ENCODE data around the gene OR51B6. TPM values are rescaled to one million over a fixed set of nuclear protein-coding genes. Genes with fewer than 3 reads are reported as not detected.

OR51B6 gene
- not detected for polyA plus RNA-seq (2013, experiment 1 of 2)
- not detected for polyA plus RNA-seq (2013, experiment 2 of 2)

- Histone ChIP-seq H3K4me3 (ENCODE audit: insufficient read depth in 1 of 2, low read depth in 1 of 2, low read length in 2 of 2) (no peak within 1 kb of the TSS), H4K91ac (ENCODE audit: low read length) (no peak within 1 kb of the TSS), H3K18ac (ENCODE audit: low read depth in 1 of 2, low read length in 2 of 2) (no peak within 1 kb of the TSS), H2BK12ac (ENCODE audit: low read length in 2 of 2) (no peak within 1 kb of the TSS), H3K23ac (ENCODE audit: low read length in 2 of 2) (no peak within 1 kb of the TSS), H4K8ac (ENCODE audit: low read length) (no peak within 1 kb of the TSS), H2BK15ac (ENCODE audit: low read depth, poor library complexity, severe bottlenecking) (no peak within 1 kb of the TSS), H2BK120ac (ENCODE audit: low read depth, low read length) (no peak within 1 kb of the TSS), H3K4me1 (ENCODE audit: control insufficient read depth, insufficient read depth, low read depth, low read length) (no peaks in the 10 kb centered on the region), H2BK5ac (ENCODE audit: low read depth, low read length, poor library complexity, severe bottlenecking) (no peak within 1 kb of the TSS), H3K14ac (ENCODE audit: low read length in 2 of 2) (no peak within 1 kb of the TSS), H3K27me3 (ENCODE audit: control insufficient read depth in 1 of 2, insufficient read depth in 1 of 2, low read length in 2 of 2) (no peaks in the 10 kb centered on the region), H3K27ac (ENCODE audit: low read length, poor library complexity, severe bottlenecking) (no peak within 1 kb of the TSS), H2AK5ac (ENCODE audit: low read length, severe bottlenecking) (no peak within 1 kb of the TSS), H3K4ac (ENCODE audit: low read depth in 1 of 2, low read length in 2 of 2) (no peak within 1 kb of the TSS), H3K36me3 (ENCODE audit: control insufficient read depth in 1 of 2, insufficient read depth in 2 of 2, low read depth in 1 of 2, low read length in 2 of 2) (no peaks in the 10 kb centered on the region), H3K4me2 (ENCODE audit: low read length, poor library complexity, severe bottlenecking) (no peak within 1 kb of the TSS), H2AFZ (ENCODE audit: low read depth, low read length) (no peak within 1 kb of the TSS), H3K9ac (ENCODE audit: low read length) (no peak within 1 kb of the TSS), H3K79me1 (replicated peaks; ENCODE audit: low read length, poor library complexity, severe bottlenecking) (no peaks in the 10 kb centered on the region), H3K9me3 (ENCODE audit: control insufficient read depth, low read length) (no peaks in the 10 kb centered on the region)
- DNase-seq = no peak
- WGBS = 86% methylated on average over 1 of the region's 1 CpG
Observed at GRCh38 chr11:5351208-5351607, at the start of gene OR51B6. Gene OR51B6 (plus strand): TSS chr11:5351508. CDS start chr11:5351508, 0 bp downstream.

DNA sequence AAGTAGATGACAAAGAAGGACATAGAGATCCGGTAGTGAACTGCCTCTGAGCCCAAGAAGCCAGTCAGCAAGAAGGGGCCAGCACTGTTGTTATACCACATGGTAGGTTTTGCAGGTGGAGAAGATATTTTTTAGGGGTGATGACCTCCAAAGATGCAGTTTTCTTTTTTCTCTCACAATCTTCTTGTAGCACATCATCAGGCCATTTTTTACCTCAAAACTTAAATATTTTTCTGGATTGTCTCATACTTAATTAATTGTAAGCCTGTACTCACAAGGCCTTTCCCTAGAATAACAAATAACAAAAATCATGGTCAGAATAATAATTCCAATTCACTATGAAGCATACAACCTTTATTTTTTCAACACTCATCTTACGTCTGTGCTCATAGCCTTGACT, 49.5 kb upstream of the OR51B6 start, which contains the start of gene OR51B4:
TSS of gene OR51B4 (minus strand) at position 101 of the 400 bp plus-strand sequence. CDS start at position 101, 0 bp downstream.
- H3K23ac ChIP-seq (ENCODE audit: low read length in 2 of 2) = no peak within 1 kb of the TSS
- no peak within 1 kb of the TSS for H3K14ac ChIP-seq (ENCODE audit: low read length in 2 of 2)
- no peak within 1 kb of the TSS for H2BK15ac ChIP-seq (ENCODE audit: low read depth, poor library complexity, severe bottlenecking)
- H4K91ac ChIP-seq (ENCODE audit: low read length) = no peak within 1 kb of the TSS
- no peaks in the 10 kb centered on the region for H3K79me1 ChIP-seq (replicated peaks; ENCODE audit: low read length, poor library complexity, severe bottlenecking)
- H2BK5ac ChIP-seq (ENCODE audit: low read depth, low read length, poor library complexity, severe bottlenecking) = no peak within 1 kb of the TSS
- no peak within 1 kb of the TSS for H2BK12ac ChIP-seq (ENCODE audit: low read length in 2 of 2)
- no peak within 1 kb of the TSS for H3K4ac ChIP-seq (ENCODE audit: low read depth in 1 of 2, low read length in 2 of 2)
- no peak within 1 kb of the TSS for H3K18ac ChIP-seq (ENCODE audit: low read depth in 1 of 2, low read length in 2 of 2)
- no peaks in the 10 kb centered on the region for H3K9me3 ChIP-seq (ENCODE audit: control insufficient read depth, low read length)
- H2AK5ac ChIP-seq (ENCODE audit: low read length, severe bottlenecking) = no peak within 1 kb of the TSS
- H3K36me3 ChIP-seq (ENCODE audit: control insufficient read depth in 1 of 2, insufficient read depth in 2 of 2, low read depth in 1 of 2, low read length in 2 of 2) = no peaks in the 10 kb centered on the region
- H2AFZ ChIP-seq (ENCODE audit: low read depth, low read length) = no peak within 1 kb of the TSS
- DNase-seq = no peak
- H3K9ac ChIP-seq (ENCODE audit: low read length) = no peak within 1 kb of the TSS
- 92% methylated on average over 2 of the region's 2 CpGs for WGBS
- no peak within 1 kb of the TSS for H3K27ac ChIP-seq (ENCODE audit: low read length, poor library complexity, severe bottlenecking)
- no peak within 1 kb of the TSS for H2BK120ac ChIP-seq (ENCODE audit: low read depth, low read length)
- no peaks in the 10 kb centered on the region for H3K4me1 ChIP-seq (ENCODE audit: control insufficient read depth, insufficient read depth, low read depth, low read length)
- no peak within 1 kb of the TSS for H3K4me3 ChIP-seq (ENCODE audit: insufficient read depth in 1 of 2, low read depth in 1 of 2, low read length in 2 of 2)
- H3K4me2 ChIP-seq (ENCODE audit: low read length, poor library complexity, severe bottlenecking) = no peak within 1 kb of the TSS
- H4K8ac ChIP-seq (ENCODE audit: low read length) = no peak within 1 kb of the TSS
- H3K27me3 ChIP-seq (ENCODE audit: control insufficient read depth in 1 of 2, insufficient read depth in 1 of 2, low read length in 2 of 2) = no peaks in the 10 kb centered on the region

DNA sequence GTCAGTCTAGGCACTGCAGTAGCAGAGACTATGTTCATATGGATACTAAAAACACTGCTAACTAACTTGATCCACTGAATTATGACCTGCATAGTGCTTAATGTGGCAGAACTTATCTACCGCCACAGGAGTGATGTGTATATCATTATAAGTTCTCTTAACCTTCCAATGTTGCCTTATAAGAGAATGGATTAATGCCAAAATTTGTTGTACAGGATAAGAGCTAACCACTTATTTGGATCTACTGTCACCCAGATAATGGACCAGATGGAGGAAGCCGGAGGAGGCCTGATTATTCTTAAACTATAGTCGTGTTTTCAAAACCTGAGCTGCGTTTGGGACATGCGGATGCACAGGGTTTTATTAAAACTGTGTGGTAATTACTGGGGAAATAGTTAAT, 47.7 kb upstream of the OR51B6 start:
- no peak for DNase-seq
- Histone ChIP-seq H2BK120ac (ENCODE audit: low read depth, low read length) (no peak overlapping the region), H3K27ac (ENCODE audit: low read length, poor library complexity, severe bottlenecking) (no peak overlapping the region), H2AK5ac (ENCODE audit: low read length, severe bottlenecking) (no peak overlapping the region), H2BK5ac (ENCODE audit: low read depth, low read length, poor library complexity, severe bottlenecking) (no peak overlapping the region), H3K4me1 (ENCODE audit: control insufficient read depth, insufficient read depth, low read depth, low read length) (no peaks in the 10 kb centered on the region), H3K14ac (ENCODE audit: low read length in 2 of 2) (no peak overlapping the region), H3K9ac (ENCODE audit: low read length) (no peak overlapping the region), H4K91ac (ENCODE audit: low read length) (no peak overlapping the region), H3K9me3 (ENCODE audit: control insufficient read depth, low read length) (no peaks in the 10 kb centered on the region), H2BK15ac (ENCODE audit: low read depth, poor library complexity, severe bottlenecking) (no peak overlapping the region), H2BK12ac (ENCODE audit: low read length in 2 of 2) (no peak overlapping the region), H3K4me3 (ENCODE audit: insufficient read depth in 1 of 2, low read depth in 1 of 2, low read length in 2 of 2) (no peak overlapping the region), H3K79me1 (replicated peaks; ENCODE audit: low read length, poor library complexity, severe bottlenecking) (no peaks in the 10 kb centered on the region), H3K4ac (ENCODE audit: low read depth in 1 of 2, low read length in 2 of 2) (no peak overlapping the region), H3K23ac (ENCODE audit: low read length in 2 of 2) (no peak overlapping the region), H4K8ac (ENCODE audit: low read length) (no peak overlapping the region), H3K36me3 (ENCODE audit: control insufficient read depth in 1 of 2, insufficient read depth in 2 of 2, low read depth in 1 of 2, low read length in 2 of 2) (no peaks in the 10 kb centered on the region), H3K27me3 (ENCODE audit: control insufficient read depth in 1 of 2, insufficient read depth in 1 of 2, low read length in 2 of 2) (no peaks in the 10 kb centered on the region), H3K18ac (ENCODE audit: low read depth in 1 of 2, low read length in 2 of 2) (no peak overlapping the region), H3K4me2 (ENCODE audit: low read length, poor library complexity, severe bottlenecking) (no peak overlapping the region), H2AFZ (ENCODE audit: low read depth, low read length) (no peak overlapping the region)
- 100% methylated on average over 1 of the region's 5 CpGs for WGBS

DNA sequence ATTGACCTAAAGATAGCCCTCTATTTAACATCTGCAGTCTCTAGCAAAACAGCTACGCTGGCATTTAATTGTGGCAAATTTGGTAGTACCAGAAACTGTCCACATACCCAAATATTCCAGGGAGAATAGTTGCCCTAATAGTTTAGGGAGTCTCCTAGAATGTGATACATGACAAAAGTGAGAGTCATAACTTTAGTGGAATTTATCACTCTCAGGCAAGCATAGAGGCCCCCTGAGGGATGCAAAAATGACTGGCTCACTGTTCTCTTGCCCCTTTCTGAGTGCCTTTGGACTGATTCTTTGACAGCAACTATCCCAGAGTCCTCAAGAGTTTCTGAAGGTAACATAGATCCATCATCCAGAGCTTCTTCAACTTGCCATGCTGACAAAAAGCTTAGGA, 47.3 kb upstream of the OR51B6 start:
- no peak overlapping the region for H3K4me3 ChIP-seq (ENCODE audit: insufficient read depth in 1 of 2, low read depth in 1 of 2, low read length in 2 of 2)
- H3K27ac ChIP-seq (ENCODE audit: low read length, poor library complexity, severe bottlenecking) = no peak overlapping the region
- no peak overlapping the region for H4K91ac ChIP-seq (ENCODE audit: low read length)
- no peak overlapping the region for H3K14ac ChIP-seq (ENCODE audit: low read length in 2 of 2)
- no peak overlapping the region for H2AFZ ChIP-seq (ENCODE audit: low read depth, low read length)
- H3K23ac ChIP-seq (ENCODE audit: low read length in 2 of 2) = no peak overlapping the region
- no peak for DNase-seq
- no peaks in the 10 kb centered on the region for H3K27me3 ChIP-seq (ENCODE audit: control insufficient read depth in 1 of 2, insufficient read depth in 1 of 2, low read length in 2 of 2)
- no peaks in the 10 kb centered on the region for H3K4me1 ChIP-seq (ENCODE audit: control insufficient read depth, insufficient read depth, low read depth, low read length)
- H2BK120ac ChIP-seq (ENCODE audit: low read depth, low read length) = no peak overlapping the region
- H3K9me3 ChIP-seq (ENCODE audit: control insufficient read depth, low read length) = no peaks in the 10 kb centered on the region
- no peak overlapping the region for H3K4me2 ChIP-seq (ENCODE audit: low read length, poor library complexity, severe bottlenecking)
- no peaks in the 10 kb centered on the region for H3K79me1 ChIP-seq (replicated peaks; ENCODE audit: low read length, poor library complexity, severe bottlenecking)
- WGBS = no CpG with 5 or more reads among the region's 1 CpG
- H4K8ac ChIP-seq (ENCODE audit: low read length) = no peak overlapping the region
- H3K9ac ChIP-seq (ENCODE audit: low read length) = no peak overlapping the region
- H2BK12ac ChIP-seq (ENCODE audit: low read length in 2 of 2) = no peak overlapping the region
- H2BK15ac ChIP-seq (ENCODE audit: low read depth, poor library complexity, severe bottlenecking) = no peak overlapping the region
- H3K18ac ChIP-seq (ENCODE audit: low read depth in 1 of 2, low read length in 2 of 2) = no peak overlapping the region
- no peak overlapping the region for H3K4ac ChIP-seq (ENCODE audit: low read depth in 1 of 2, low read length in 2 of 2)
- H2BK5ac ChIP-seq (ENCODE audit: low read depth, low read length, poor library complexity, severe bottlenecking) = no peak overlapping the region
- H3K36me3 ChIP-seq (ENCODE audit: control insufficient read depth in 1 of 2, insufficient read depth in 2 of 2, low read depth in 1 of 2, low read length in 2 of 2) = no peaks in the 10 kb centered on the region
- H2AK5ac ChIP-seq (ENCODE audit: low read length, severe bottlenecking) = no peak overlapping the region

All from mesenchymal stem cell (in vitro differentiated cells and primary cell).